Measurements from ENCODE around the gene ZYG11B. TPM values are rescaled to one million over a fixed set of nuclear protein-coding genes. Genes with fewer than 3 reads are reported as not detected.
"Not testable (repeated sequence)": the region's sequence is repeated elsewhere in the genome, so short reads cannot be mapped to it uniquely, and the experiment has no call there.

ZYG11B gene
- total and polyA plus RNA-seq, 2 donors (not counting 1 experiment from before 2014, with no cell fraction given), result 3.6 to 22.3 TPM

DNA sequence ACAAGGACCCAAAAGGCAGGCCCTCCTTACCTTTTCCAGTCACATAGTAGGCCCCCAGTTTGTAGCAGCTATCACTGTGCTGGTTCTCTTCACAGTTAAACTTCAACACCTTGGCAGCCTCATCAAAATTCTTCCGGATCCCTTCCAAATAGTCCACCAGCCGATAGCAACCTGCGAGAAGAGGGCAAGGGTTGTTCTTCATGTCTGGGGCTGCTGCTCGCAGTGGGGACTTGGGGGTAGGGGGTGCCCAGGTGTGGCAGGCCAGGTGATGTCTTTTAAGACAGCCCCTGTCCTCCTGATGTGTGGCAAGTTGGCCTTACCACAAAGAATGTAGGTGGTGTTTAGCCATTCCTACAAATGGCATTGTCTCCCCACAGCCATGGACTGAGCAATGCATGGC lies 33.6 kb upstream of the ZYG11B start:
- Histone ChIP-seq H3K27me3 (replicated peaks in 1 of 4; ENCODE audit: control extremely low read depth in 1 of 4, control insufficient read depth in 3 of 4, insufficient read depth in 4 of 4, low read length in 3 of 4) (no peaks in the 10 kb centered on the region), H3K4me1 (ENCODE audit: control insufficient read depth in 2 of 2, insufficient read depth in 2 of 2, low read length in 2 of 2) (peaks cover 0 to 9% of the 10 kb centered on the region in 2 donors), H3K79me2 (ENCODE audit: control insufficient read depth, insufficient read depth, low read length) (peaks cover 7% of the 10 kb centered on the region), H3K4me2 (replicated peaks; ENCODE audit: low read depth, low read length, poor library complexity, severe bottlenecking) (no peak overlapping the region), H3K9me3 (ENCODE audit: control extremely low read depth in 1 of 3, control insufficient read depth in 2 of 3, insufficient read depth in 1 of 3, low read length in 2 of 3) (no peaks in the 10 kb centered on the region), H3K4me3 (ENCODE audit: control extremely low read depth in 1 of 5, extremely low read depth in 1 of 5, insufficient read depth in 1 of 5, low read depth in 2 of 5, low read length in 4 of 5) (no peak overlapping the region), H2AFZ (ENCODE audit: insufficient read depth, low read depth, low read length, poor library complexity, severe bottlenecking) (no peak overlapping the region), H3K27ac (ENCODE audit: low read length in 2 of 2) (no peak overlapping the region), H4K20me1 (ENCODE audit: control insufficient read depth, insufficient read depth, low read length, poor library complexity, severe bottlenecking) (no peaks in the 10 kb centered on the region), H3K9ac (ENCODE audit: low read length) (no peak overlapping the region), H3K36me3 (replicated peaks in 1 of 2; ENCODE audit: control extremely low read depth in 1 of 2, control insufficient read depth in 1 of 2, extremely low read depth in 1 of 2, insufficient read depth in 2 of 2, low read length in 1 of 2) (peaks cover 0 to 11% of the 10 kb centered on the region in 2 experiments)
- Mint-ChIP-seq H3K27me3 (no peaks in the 10 kb centered on the region), H3K9me3 (ENCODE audit: insufficient read depth) (no peaks in the 10 kb centered on the region), H3K4me1 (peaks cover 15% of the 10 kb centered on the region), H3K4me3 (no peak overlapping the region), H3K27ac (no peak overlapping the region)
- ATAC-seq (ENCODE audit: low read depth) (no peak), DNase-seq (no peak)
- intact Hi-C loops (cut with micrococcal nuclease), result no loop called here
- POLR2A ChIA-PET, result no interaction called here
- TF ChIP-seq CTCF (IDR thresholded peaks at IDR 0.05) (no peak), EZH2 (IDR thresholded peaks at IDR 0.05; ENCODE audit: borderline replicate concordance, insufficient read depth, low read depth, low read length, poor library complexity, severe bottlenecking) (no peak)
- WGBS (ENCODE audit: insufficient coverage), result 100% methylated on average over 4 of the region's 4 CpGs
- CTCF ChIA-PET, result no interaction called here

GRCh38 chr1:52693351-52693750 lies 32.9 kb upstream of the ZYG11B start:
- H3K79me2 ChIP-seq (ENCODE audit: control insufficient read depth, insufficient read depth, low read length); H2AFZ ChIP-seq (ENCODE audit: insufficient read depth, low read depth, low read length, poor library complexity, severe bottlenecking); H3K27ac Mint-ChIP-seq; ATAC-seq (ENCODE audit: low read depth); H3K4me3 Mint-ChIP-seq; H3K9me3 ChIP-seq (ENCODE audit: control extremely low read depth in 1 of 3, control insufficient read depth in 2 of 3, insufficient read depth in 1 of 3, low read length in 2 of 3); H4K20me1 ChIP-seq (ENCODE audit: control insufficient read depth, insufficient read depth, low read length, poor library complexity, severe bottlenecking); intact Hi-C loops (cut with micrococcal nuclease); POLR2A ChIA-PET; H3K27me3 Mint-ChIP-seq; H3K27me3 ChIP-seq (replicated peaks in 1 of 4; ENCODE audit: control extremely low read depth in 1 of 4, control insufficient read depth in 3 of 4, insufficient read depth in 4 of 4, low read length in 3 of 4); H3K9ac ChIP-seq (ENCODE audit: low read length); H3K4me2 ChIP-seq (replicated peaks; ENCODE audit: low read depth, low read length, poor library complexity, severe bottlenecking); DNase-seq; H3K9me3 Mint-ChIP-seq (ENCODE audit: insufficient read depth); H3K36me3 ChIP-seq (replicated peaks in 1 of 2; ENCODE audit: control extremely low read depth in 1 of 2, control insufficient read depth in 1 of 2, extremely low read depth in 1 of 2, insufficient read depth in 2 of 2, low read length in 1 of 2); H3K4me3 ChIP-seq (ENCODE audit: control extremely low read depth in 1 of 5, extremely low read depth in 1 of 5, insufficient read depth in 1 of 5, low read depth in 2 of 5, low read length in 4 of 5); H3K27ac ChIP-seq (ENCODE audit: low read length in 2 of 2): not testable (repeated sequence)
- peaks cover 20% of the 10 kb centered on the region for H3K4me1 Mint-ChIP-seq
- 95% methylated on average over 3 of the region's 10 CpGs for WGBS (ENCODE audit: insufficient coverage)
- CTCF ChIA-PET, result interaction anchor here (0.6 to 1.0 kb wide), 2 partner anchors 143 to 797 kb away, joined by 3 read pairs; no protein-coding TSS in a partner anchor
- H3K4me1 ChIP-seq (ENCODE audit: control insufficient read depth in 2 of 2, insufficient read depth in 2 of 2, low read length in 2 of 2), result peaks cover 0 to 12% of the 10 kb centered on the region in 2 donors
